ENCODE results near the gene ABHD12B.
"Not testable (repeated sequence)": the region's sequence is repeated elsewhere in the genome, so short reads cannot be mapped to it uniquely, and the experiment has no call there.

ABHD12B gene

GRCh38 chr14:50839691-50840090, 32.2 kb upstream of the ABHD12B start:
- no peak for DNase-seq

GRCh38 chr14:50844391-50844790, 27.5 kb upstream of the ABHD12B start:
- no peak for DNase-seq

GRCh38 chr14:50845166-50845565, 26.7 kb upstream of the ABHD12B start:
- DNase-seq, result no peak

GRCh38 chr14:50846226-50846880, 25.5 kb upstream of the ABHD12B start:
- DNase-seq, result no peak

GRCh38 chr14:50853891-50854290, 18.0 kb upstream of the ABHD12B start:
- DNase-seq, result no peak

GRCh38 chr14:50854521-50854920, 17.3 kb upstream of the ABHD12B start:
- DNase-seq, result no peak

GRCh38 chr14:50855558-50855957, 16.3 kb upstream of the ABHD12B start:
- DNase-seq, result no peak

- no peak for DNase-seq
These were observed 15.2 kb upstream of the ABHD12B start for GRCh38 chr14:50856660-50857059.

GRCh38 chr14:50859296-50859624, 12.6 kb upstream of the ABHD12B start:
- DNase-seq, result no peak

GRCh38 chr14:50860478-50861086, 11.3 kb upstream of the ABHD12B start:
- peak; percentile 86 for DNase-seq

- DNase-seq, result no peak
These were observed 9.8 kb upstream of the ABHD12B start for GRCh38 chr14:50862036-50862570.

- DNase-seq, result no peak
These were observed 7.6 kb upstream of the ABHD12B start for GRCh38 chr14:50864237-50864636.

GRCh38 chr14:50864946-50865345, 6.9 kb upstream of the ABHD12B start:
- no peak for DNase-seq

GRCh38 chr14:50865391-50866076, 6.3 kb upstream of the ABHD12B start:
- no peak for DNase-seq

GRCh38 chr14:50871228-50871627, 625 bp upstream of the ABHD12B start:
- no peak for DNase-seq

GRCh38 chr14:50874757-50875156, 2.9 kb downstream of the ABHD12B start:
- DNase-seq, result no peak

GRCh38 chr14:50875359-50876070, 3.7 kb downstream of the ABHD12B start:
- DNase-seq, result no peak

GRCh38 chr14:50882932-50883826, 11.3 kb downstream of the ABHD12B start:
- DNase-seq, result no peak

GRCh38 chr14:50883827-50884197, 12.0 kb downstream of the ABHD12B start:
- no peak for DNase-seq

GRCh38 chr14:50887476-50887875, 15.6 kb downstream of the ABHD12B start:
- no peak for DNase-seq

- DNase-seq, result no peak
These were observed 20.4 kb downstream of the ABHD12B start for GRCh38 chr14:50892255-50892654.

- not testable (repeated sequence) for DNase-seq
These were observed 24.6 kb downstream of the ABHD12B start for GRCh38 chr14:50896421-50896820.
